ENCODE measurements around the gene CTNND2. TPM values are rescaled to one million over a fixed set of nuclear protein-coding genes. Genes with fewer than 3 reads are reported as not detected.

The CTNND2 gene
- total RNA-seq, 2 experiments from 2014 or later = 0.20 TPM; not detected in 1

DNA sequence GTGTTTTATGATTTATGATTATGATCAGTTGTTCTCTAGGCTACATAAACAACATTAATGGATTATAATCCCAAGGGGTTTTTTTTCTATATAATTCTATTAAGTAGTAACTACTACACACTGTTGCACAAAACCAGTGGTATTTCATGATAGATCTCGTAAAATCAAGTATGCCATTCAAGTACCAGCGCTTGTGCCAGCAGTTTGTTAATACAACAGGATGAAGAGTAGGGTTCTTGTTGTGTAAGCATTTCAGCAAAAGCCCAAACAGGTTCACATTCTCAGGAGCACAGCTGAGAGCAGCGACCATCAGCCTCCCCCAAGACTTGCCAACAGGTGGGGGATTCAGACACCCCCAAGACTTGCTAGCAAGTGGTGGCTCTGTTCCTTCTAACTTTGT, 88.8 kb downstream of the CTNND2 start:
- ChIA-PET POLR2A (no interaction called here), CTCF (no interaction called here)
- Histone ChIP-seq H3K4me1 (ENCODE audit: insufficient read depth, low read length) (no peaks in the 10 kb centered on the region), H3K27ac (ENCODE audit: low read depth in 1 of 2, low read length in 2 of 2) (no peak overlapping the region), H3K36me3 (ENCODE audit: insufficient read depth, low read length) (no peaks in the 10 kb centered on the region), H3K9me3 (ENCODE audit: control insufficient read depth in 1 of 2, insufficient read depth in 1 of 2, low read length in 2 of 2) (peaks cover 0 to 18% of the 10 kb centered on the region in 2 experiments), H3K4me3 (ENCODE audit: low read length) (no peak overlapping the region), H3K27me3 (ENCODE audit: control insufficient read depth in 1 of 2, insufficient read depth in 2 of 2, low read length in 2 of 2) (no peaks in the 10 kb centered on the region)
- no peak overlapping the region for H3K4me3 Mint-ChIP-seq
- intact Hi-C loops (cut with DNase I, micrococcal nuclease) = no loop called here
- no peaks in the 10 kb centered on the region for H3K36me3 Mint-ChIP-seq (ENCODE audit: low read depth)
- DNase-seq (no peak), ATAC-seq (ENCODE audit: poor library complexity) (no peak)
- H3K4me1 Mint-ChIP-seq (ENCODE audit: low read depth) = no peaks in the 10 kb centered on the region
- no peak overlapping the region for H3K27ac Mint-ChIP-seq
- H3K27me3 Mint-ChIP-seq = no peaks in the 10 kb centered on the region
- no peaks in the 10 kb centered on the region for H3K9me3 Mint-ChIP-seq
- TF ChIP-seq, protein P1, sequence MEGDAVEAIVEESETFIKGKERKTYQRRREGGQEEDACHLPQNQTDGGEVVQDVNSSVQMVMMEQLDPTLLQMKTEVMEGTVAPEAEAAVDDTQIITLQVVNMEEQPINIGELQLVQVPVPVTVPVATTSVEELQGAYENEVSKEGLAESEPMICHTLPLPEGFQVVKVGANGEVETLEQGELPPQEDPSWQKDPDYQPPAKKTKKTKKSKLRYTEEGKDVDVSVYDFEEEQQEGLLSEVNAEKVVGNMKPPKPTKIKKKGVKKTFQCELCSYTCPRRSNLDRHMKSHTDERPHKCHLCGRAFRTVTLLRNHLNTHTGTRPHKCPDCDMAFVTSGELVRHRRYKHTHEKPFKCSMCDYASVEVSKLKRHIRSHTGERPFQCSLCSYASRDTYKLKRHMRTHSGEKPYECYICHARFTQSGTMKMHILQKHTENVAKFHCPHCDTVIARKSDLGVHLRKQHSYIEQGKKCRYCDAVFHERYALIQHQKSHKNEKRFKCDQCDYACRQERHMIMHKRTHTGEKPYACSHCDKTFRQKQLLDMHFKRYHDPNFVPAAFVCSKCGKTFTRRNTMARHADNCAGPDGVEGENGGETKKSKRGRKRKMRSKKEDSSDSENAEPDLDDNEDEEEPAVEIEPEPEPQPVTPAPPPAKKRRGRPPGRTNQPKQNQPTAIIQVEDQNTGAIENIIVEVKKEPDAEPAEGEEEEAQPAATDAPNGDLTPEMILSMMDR (IDR thresholded peaks at IDR 0.05) = no peak

DNA sequence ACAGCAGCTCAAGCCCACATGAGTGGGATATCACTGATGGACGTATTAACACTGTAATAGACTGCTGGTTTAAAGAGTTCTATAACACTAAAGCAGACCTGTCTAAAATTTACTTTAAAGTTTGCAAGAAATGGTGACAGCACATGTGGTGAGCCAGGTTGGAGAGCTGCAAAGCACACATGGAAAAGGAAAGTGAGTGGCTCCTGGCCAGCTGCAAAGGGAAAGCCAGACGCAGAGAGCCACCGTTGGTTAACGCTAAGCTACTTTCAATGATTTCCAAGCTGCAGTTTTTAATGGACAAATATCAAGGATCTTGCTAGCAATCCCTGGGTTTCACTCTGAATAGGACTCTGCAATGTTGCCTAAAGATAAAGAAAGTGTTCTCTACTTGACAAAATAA, 89.9 kb downstream of the CTNND2 start:
- ChIA-PET POLR2A (no interaction called here), CTCF (no interaction called here)
- Mint-ChIP-seq H3K36me3 (ENCODE audit: low read depth) (no peaks in the 10 kb centered on the region), H3K27me3 (no peaks in the 10 kb centered on the region), H3K27ac (no peak overlapping the region), H3K4me1 (ENCODE audit: low read depth) (no peaks in the 10 kb centered on the region), H3K9me3 (no peaks in the 10 kb centered on the region), H3K4me3 (no peak overlapping the region)
- no peaks in the 10 kb centered on the region for H3K4me1 ChIP-seq (ENCODE audit: insufficient read depth, low read length)
- intact Hi-C loops (cut with DNase I, micrococcal nuclease) = no loop called here
- H3K27me3 ChIP-seq (ENCODE audit: control insufficient read depth in 1 of 2, insufficient read depth in 2 of 2, low read length in 2 of 2) = no peaks in the 10 kb centered on the region
- peaks cover 0 to 18% of the 10 kb centered on the region in 2 experiments for H3K9me3 ChIP-seq (ENCODE audit: control insufficient read depth in 1 of 2, insufficient read depth in 1 of 2, low read length in 2 of 2)
- no peak overlapping the region for H3K4me3 ChIP-seq (ENCODE audit: low read length)
- TF ChIP-seq, protein P1 (IDR thresholded peaks at IDR 0.05) = no peak
- no peaks in the 10 kb centered on the region for H3K36me3 ChIP-seq (ENCODE audit: insufficient read depth, low read length)
- DNase-seq (no peak), ATAC-seq (ENCODE audit: poor library complexity) (no peak)
- H3K27ac ChIP-seq (ENCODE audit: low read depth in 1 of 2, low read length in 2 of 2) = no peak overlapping the region

DNA sequence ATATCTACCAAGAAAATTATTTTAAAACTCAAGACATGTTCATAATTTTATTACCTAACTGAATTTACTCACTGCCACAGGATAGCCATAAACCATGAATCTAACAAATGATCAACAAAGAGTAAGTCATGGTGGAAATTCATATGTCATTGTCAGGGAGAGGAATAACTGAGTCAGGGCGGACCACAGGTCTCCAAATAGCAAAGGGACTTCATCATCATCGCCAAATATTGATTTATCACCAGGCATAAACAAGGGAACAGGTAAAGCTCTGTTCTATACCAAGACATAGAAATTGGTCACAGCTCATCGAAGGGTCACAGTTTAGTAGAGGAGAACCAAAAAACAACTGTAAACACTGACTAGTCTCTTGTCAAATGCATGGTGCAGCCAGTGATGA, 94.8 kb downstream of the CTNND2 start:
- Histone ChIP-seq H3K4me3 (ENCODE audit: low read length) (no peak overlapping the region), H3K27me3 (ENCODE audit: control insufficient read depth in 1 of 2, insufficient read depth in 2 of 2, low read length in 2 of 2) (no peaks in the 10 kb centered on the region), H3K4me1 (ENCODE audit: insufficient read depth, low read length) (no peaks in the 10 kb centered on the region), H3K36me3 (ENCODE audit: insufficient read depth, low read length) (no peaks in the 10 kb centered on the region), H3K9me3 (ENCODE audit: control insufficient read depth in 1 of 2, insufficient read depth in 1 of 2, low read length in 2 of 2) (no peaks in the 10 kb centered on the region), H3K27ac (ENCODE audit: low read depth in 1 of 2, low read length in 2 of 2) (no peak overlapping the region)
- TF ChIP-seq, protein P1 (IDR thresholded peaks at IDR 0.05) = no peak
- ChIA-PET POLR2A (no interaction called here), CTCF (no interaction called here)
- no peak overlapping the region for H3K27ac Mint-ChIP-seq
- intact Hi-C loops (cut with DNase I, micrococcal nuclease) = no loop called here
- H3K36me3 Mint-ChIP-seq (ENCODE audit: low read depth) = no peaks in the 10 kb centered on the region
- H3K4me3 Mint-ChIP-seq = no peak overlapping the region
- H3K4me1 Mint-ChIP-seq (ENCODE audit: low read depth) = no peaks in the 10 kb centered on the region
- no peaks in the 10 kb centered on the region for H3K27me3 Mint-ChIP-seq
- ATAC-seq (ENCODE audit: poor library complexity) (no peak), DNase-seq (no peak)
- peaks cover under 1% of the 10 kb centered on the region for H3K9me3 Mint-ChIP-seq

Data from CD4-positive, alpha-beta T cell (primary cell).